ENCODE data around the gene KANSL1. TPM values are rescaled to one million over a fixed set of nuclear protein-coding genes. Genes with fewer than 3 reads are reported as not detected.

KANSL1 gene
- total RNA-seq, 1 donor from 2014 or later, result 27.9 TPM

- intact Hi-C loops (cut with DNase I), result no loop called here
- DNase-seq (ENCODE audit: missing footprints) (no peak), ATAC-seq (no peak)
These were observed 207.8 kb downstream of the KANSL1 start for GRCh38 chr17:45985447-45985846.

- ATAC-seq (no peak), DNase-seq (ENCODE audit: missing footprints) (no peak)
- intact Hi-C loops (cut with DNase I), result no loop called here
These were observed 208.9 kb downstream of the KANSL1 start for GRCh38 chr17:45984368-45984767.

- DNase-seq (ENCODE audit: missing footprints) (no peak), ATAC-seq (no peak)
- intact Hi-C loops (cut with DNase I), result no loop called here
These were observed 209.5 kb downstream of the KANSL1 start for GRCh38 chr17:45983614-45984310.

- ATAC-seq, result no peak
- DNase-seq (ENCODE audit: missing footprints), result no peak
- intact Hi-C loops (cut with DNase I), result no loop called here
These were observed 210.2 kb downstream of the KANSL1 start for GRCh38 chr17:45982791-45983613.

GRCh38 chr17:45981306-45981705 is 211.9 kb downstream of the KANSL1 start:
- ATAC-seq, result no peak
- intact Hi-C loops (cut with DNase I), result no loop called here
- no peak for DNase-seq (ENCODE audit: missing footprints)

- ATAC-seq, result no peak
- DNase-seq (ENCODE audit: missing footprints), result no peak
- intact Hi-C loops (cut with DNase I), result no loop called here
These were observed 212.4 kb downstream of the KANSL1 start for GRCh38 chr17:45980855-45981254.

Other genes starting within 250 kb of the KANSL1 start
- gene STH, start 194.2 kb downstream of the KANSL1 start, total RNA-seq, result not detected
- 1.1 TPM for gene LRRC37A, start 101.7 kb upstream of the KANSL1 start, total RNA-seq
- 14.9 TPM for gene ARL17B, start 168.3 kb upstream of the KANSL1 start, total RNA-seq